ENCODE results near the gene SLC24A5. TPM values are rescaled to one million over a fixed set of nuclear protein-coding genes. Genes with fewer than 3 reads are reported as not detected.

Gene SLC24A5
- total RNA-seq (2014; rRNA removed; shearing (Covaris generic)), result not detected in 2 replicates

GRCh38 chr15:48120745-48121144, at the start of gene SLC24A5:
SLC24A5 (plus strand) TSS chr15:48120990; CDS start chr15:48121045, 55 bp downstream.
- DNase-seq (ENCODE audit: low spot score), result no peak

GRCh38 chr15:48072941-48073340, 47.8 kb upstream of the SLC24A5 start:
- DNase-seq (ENCODE audit: low spot score), result no peak

- DNase-seq (ENCODE audit: low spot score), result no peak
These were observed 46.9 kb upstream of the SLC24A5 start for GRCh38 chr15:48073881-48074280.

GRCh38 chr15:48076454-48076853, 44.3 kb upstream of the SLC24A5 start:
- DNase-seq (ENCODE audit: low spot score), result peak; percentile 86

GRCh38 chr15:48077616-48078184, 43.1 kb upstream of the SLC24A5 start:
- no peak for DNase-seq (ENCODE audit: low spot score)

- peak; percentile 29 for DNase-seq (ENCODE audit: low spot score)
These were observed 35.8 kb upstream of the SLC24A5 start for GRCh38 chr15:48084759-48085590.

GRCh38 chr15:48085591-48085930, 35.2 kb upstream of the SLC24A5 start:
- no peak for DNase-seq (ENCODE audit: low spot score)

- DNase-seq (ENCODE audit: low spot score), result no peak
These were observed 34.7 kb upstream of the SLC24A5 start for GRCh38 chr15:48086133-48086532.

- peak; percentile 34 for DNase-seq (ENCODE audit: low spot score)
These were observed 34.2 kb upstream of the SLC24A5 start for GRCh38 chr15:48086576-48086975.

- DNase-seq (ENCODE audit: low spot score), result peak; percentile 18
These were observed 32.9 kb upstream of the SLC24A5 start for GRCh38 chr15:48087844-48088243.

GRCh38 chr15:48089702-48090101, 31.1 kb upstream of the SLC24A5 start:
- DNase-seq (ENCODE audit: low spot score), result no peak

- no peak for DNase-seq (ENCODE audit: low spot score)
These were observed 30.7 kb upstream of the SLC24A5 start for GRCh38 chr15:48090115-48090514.

GRCh38 chr15:48090666-48091065, 30.1 kb upstream of the SLC24A5 start:
- no peak for DNase-seq (ENCODE audit: low spot score)

GRCh38 chr15:48091522-48091921, 29.3 kb upstream of the SLC24A5 start:
- no peak for DNase-seq (ENCODE audit: low spot score)

GRCh38 chr15:48096355-48096786, 24.4 kb upstream of the SLC24A5 start:
- DNase-seq (ENCODE audit: low spot score), result no peak

GRCh38 chr15:48096813-48097212, 24.0 kb upstream of the SLC24A5 start:
- peak; percentile 62 for DNase-seq (ENCODE audit: low spot score)

- no peak for DNase-seq (ENCODE audit: low spot score)
These were observed 23.5 kb upstream of the SLC24A5 start for GRCh38 chr15:48097264-48097663.

GRCh38 chr15:48101376-48101961, 19.3 kb upstream of the SLC24A5 start:
- no peak for DNase-seq (ENCODE audit: low spot score)

- DNase-seq (ENCODE audit: low spot score), result no peak
These were observed 18.6 kb upstream of the SLC24A5 start for GRCh38 chr15:48102167-48102566.

GRCh38 chr15:48103647-48104046, 17.1 kb upstream of the SLC24A5 start:
- DNase-seq (ENCODE audit: low spot score), result no peak

GRCh38 chr15:48105936-48106335, 14.9 kb upstream of the SLC24A5 start:
- no peak for DNase-seq (ENCODE audit: low spot score)

- DNase-seq (ENCODE audit: low spot score), result no peak
These were observed 11.6 kb upstream of the SLC24A5 start for GRCh38 chr15:48109212-48109611.
